Progenitor cell of endocrine pancreas (in vitro differentiated cells): ENCODE data around the gene PAX5. TPM values are rescaled to one million over a fixed set of nuclear protein-coding genes. Genes with fewer than 3 reads are reported as not detected.

Experiments
- DNase-seq: peaks from one replicate; pipeline ENCODE4 v3.0.0; 2021; ENCODE audit warnings: low spot score; ENCODE audit not compliant: unreplicated experiment
- H3K27ac Mint-ChIP-seq: 2 replicates; pipeline ENCODE4 v1.8.0; 2021; ENCODE audit warnings: mild to moderate bottlenecking, moderate library complexity, mixed read lengths
- H3K27me3 Mint-ChIP-seq: 2 replicates; pipeline ENCODE4 v1.8.0; 2021; ENCODE audit warnings: mixed read lengths
- H3K36me3 Mint-ChIP-seq: 2 replicates; pipeline ENCODE4 v1.8.0; 2022; ENCODE audit warnings: mixed read lengths; ENCODE audit not compliant: insufficient read depth
- H3K4me1 Mint-ChIP-seq: 2 replicates; pipeline ENCODE4 v1.8.0; 2021; ENCODE audit warnings: low read depth, mixed read lengths
- H3K4me3 Mint-ChIP-seq: 2 replicates; pipeline ENCODE4 v1.8.0; 2021; ENCODE audit warnings: low read depth, mild to moderate bottlenecking, moderate library complexity, mixed read lengths
- H3K9me3 Mint-ChIP-seq: 2 replicates; pipeline ENCODE4 v1.8.0; 2021; ENCODE audit warnings: low read depth, mixed read lengths
- CTCF ChIP-seq: fragments of 200-600 bp; sonication (generic); IDR thresholded peaks from one replicate; pipeline ENCODE4 v1.5.0; 2021; ENCODE audit warnings: antibody characterized with exemption, mild to moderate bottlenecking; ENCODE audit not compliant: unreplicated experiment
- total RNA-seq: library from RNA; stranded (reverse); gene quantifications from 2 replicates; pipeline ENCODE4 v1.2.1, GENCODE V29; 2021

The PAX5 gene
- total RNA-seq, 1 donor from 2014 or later = not detected

- no peak for DNase-seq
- Mint-ChIP-seq H3K27ac (no peak overlapping the region), H3K4me1 (peaks cover 7% of the 10 kb centered on the region), H3K36me3 (no peaks in the 10 kb centered on the region), H3K4me3 (no peak overlapping the region), H3K27me3 (peaks cover 40% of the 10 kb centered on the region), H3K9me3 (no peaks in the 10 kb centered on the region)
- TF ChIP-seq CTCF = no peak
Observed at GRCh38 chr9:36825179-36825578, 208.9 kb downstream of the PAX5 start.

GRCh38 chr9:36823934-36824333, 210.1 kb downstream of the PAX5 start:
- Mint-ChIP-seq H3K27me3 (peaks cover 39% of the 10 kb centered on the region), H3K27ac (no peak overlapping the region), H3K4me3 (no peak overlapping the region), H3K36me3 (no peaks in the 10 kb centered on the region), H3K9me3 (no peaks in the 10 kb centered on the region), H3K4me1 (peaks cover 8% of the 10 kb centered on the region)
- no peak for DNase-seq
- TF ChIP-seq CTCF = no peak

- no peak for TF ChIP-seq CTCF
Observed at GRCh38 chr9:36823466-36823865, 210.6 kb downstream of the PAX5 start.

GRCh38 chr9:36822201-36822600, 211.9 kb downstream of the PAX5 start:
- H3K4me3 Mint-ChIP-seq = no peak overlapping the region
- peaks cover 13% of the 10 kb centered on the region for H3K4me1 Mint-ChIP-seq
- TF ChIP-seq CTCF = no peak
- no peaks in the 10 kb centered on the region for H3K36me3 Mint-ChIP-seq
- H3K27me3 Mint-ChIP-seq = peaks cover 45% of the 10 kb centered on the region
- H3K9me3 Mint-ChIP-seq = no peaks in the 10 kb centered on the region
- no peak for DNase-seq
- H3K27ac Mint-ChIP-seq = no peak overlapping the region

More at GRCh38 chr9:36823466-36823865, 210.6 kb downstream of the PAX5 start:
- Mint-ChIP-seq H3K36me3 (no peaks in the 10 kb centered on the region), H3K4me3 (no peak overlapping the region), H3K4me1 (peaks cover 12% of the 10 kb centered on the region), H3K27ac (no peak overlapping the region), H3K9me3 (no peaks in the 10 kb centered on the region), H3K27me3 (peaks cover 42% of the 10 kb centered on the region)
- DNase-seq = no peak

GRCh38 chr9:36820392-36820861, 213.6 kb downstream of the PAX5 start:
- Mint-ChIP-seq H3K27ac (no peak overlapping the region), H3K36me3 (no peaks in the 10 kb centered on the region)

More at GRCh38 chr9:36820392-36820861, 213.6 kb downstream of the PAX5 start:
- peaks cover 48% of the 10 kb centered on the region for H3K27me3 Mint-ChIP-seq
- TF ChIP-seq CTCF = no peak
- no peak for DNase-seq
- H3K4me1 Mint-ChIP-seq = peaks cover 12% of the 10 kb centered on the region
- H3K9me3 Mint-ChIP-seq = no peaks in the 10 kb centered on the region
- H3K4me3 Mint-ChIP-seq = no peak overlapping the region
